ENCODE measurements around the gene SLC9B2. TPM values are rescaled to one million over a fixed set of nuclear protein-coding genes. Genes with fewer than 3 reads are reported as not detected.

Gene SLC9B2
- total RNA-seq, 2 donors from 2014 or later, result 1.3 to 2.9 TPM

- Histone ChIP-seq H3K27me3 (no peaks in the 10 kb centered on the region), H3K4me1 (no peaks in the 10 kb centered on the region), H3K36me3 (no peaks in the 10 kb centered on the region), H3K27ac (peak overlapping the region; percentile 72), H3K4me3 (peak overlapping the region; percentile 61), H3K9me3 (no peaks in the 10 kb centered on the region), H3K9ac (ENCODE audit: low read depth in 2 of 2, low read length in 2 of 2) (peak overlapping the region; percentile 58 to 89)
- peak; percentile 52 for DNase-seq
- intact Hi-C loops (cut with DNase I), result no loop called here
- TF ChIP-seq CTCF (IDR thresholded peaks at IDR 0.05), result no peak
These were observed 441 bp downstream of the SLC9B2 start for GRCh38 chr4:103075894-103076746.

- H3K27me3 ChIP-seq, result no peaks in the 10 kb centered on the region
- no peaks in the 10 kb centered on the region for H3K4me1 ChIP-seq
- DNase-seq, result no peak
- TF ChIP-seq CTCF (IDR thresholded peaks at IDR 0.05), result no peak
- no peaks in the 10 kb centered on the region for H3K36me3 ChIP-seq
- intact Hi-C loops (cut with DNase I), result no loop called here
- peak overlapping the region in 1 of 2 donors; percentile 58 for H3K9ac ChIP-seq (ENCODE audit: low read depth in 2 of 2, low read length in 2 of 2)
- no peaks in the 10 kb centered on the region for H3K9me3 ChIP-seq
- H3K4me3 ChIP-seq, result peak overlapping the region; percentile 61
- H3K27ac ChIP-seq, result no peak overlapping the region
These were observed 1.1 kb downstream of the SLC9B2 start for GRCh38 chr4:103075435-103075893.

- no peaks in the 10 kb centered on the region for H3K4me1 ChIP-seq
- H3K36me3 ChIP-seq, result no peaks in the 10 kb centered on the region
- no peak for TF ChIP-seq CTCF (IDR thresholded peaks at IDR 0.05)
- H3K27me3 ChIP-seq, result no peaks in the 10 kb centered on the region
- no peak for DNase-seq
- no peak overlapping the region for H3K4me3 ChIP-seq
- no peak overlapping the region for H3K27ac ChIP-seq
- no peak overlapping the region for H3K9ac ChIP-seq (ENCODE audit: low read depth in 2 of 2, low read length in 2 of 2)
- intact Hi-C loops (cut with DNase I), result no loop called here
- H3K9me3 ChIP-seq, result no peaks in the 10 kb centered on the region
These were observed 1.7 kb downstream of the SLC9B2 start for GRCh38 chr4:103074744-103075434.

- H3K9ac ChIP-seq (ENCODE audit: low read depth in 2 of 2, low read length in 2 of 2), result no peak overlapping the region
- no peaks in the 10 kb centered on the region for H3K9me3 ChIP-seq
- H3K27me3 ChIP-seq, result no peaks in the 10 kb centered on the region
- no peaks in the 10 kb centered on the region for H3K4me1 ChIP-seq
- no peaks in the 10 kb centered on the region for H3K36me3 ChIP-seq
- H3K4me3 ChIP-seq, result no peak overlapping the region
- TF ChIP-seq CTCF (IDR thresholded peaks at IDR 0.05), result no peak
- intact Hi-C loops (cut with DNase I), result no loop called here
- no peak for DNase-seq
- H3K27ac ChIP-seq, result no peak overlapping the region
These were observed 2.6 kb downstream of the SLC9B2 start for GRCh38 chr4:103073792-103074438.

GRCh38 chr4:103067841-103068547 is 8.6 kb downstream of the SLC9B2 start:
- no peak overlapping the region for H3K9ac ChIP-seq (ENCODE audit: low read depth in 2 of 2, low read length in 2 of 2)
- no peaks in the 10 kb centered on the region for H3K9me3 ChIP-seq
- intact Hi-C loops (cut with DNase I), result no loop called here
- no peak for DNase-seq
- no peaks in the 10 kb centered on the region for H3K27me3 ChIP-seq
- no peak for TF ChIP-seq CTCF (IDR thresholded peaks at IDR 0.05)
- H3K36me3 ChIP-seq, result no peaks in the 10 kb centered on the region
- no peak overlapping the region for H3K4me3 ChIP-seq
- no peak overlapping the region for H3K27ac ChIP-seq
- no peaks in the 10 kb centered on the region for H3K4me1 ChIP-seq
